Endothelial cell of umbilical vein (primary cell): ENCODE measurements around the gene CRK. TPM values are rescaled to one million over a fixed set of nuclear protein-coding genes. Genes with fewer than 3 reads are reported as not detected.

Experiments used
- BruUV-seq: library from RNA; stranded (reverse); fragments of 400-500 nt; replicated peaks from 2 replicates; lab custom pipeline; 2021; lab: Mats Ljungman, UMichigan
- CTCF ChIA-PET: fragments of 300-600, 350-600 bp; sonication (Branson Sonifier 250); formaldehyde crosslinking; loops from one replicate; lab custom pipeline; 2021; ENCODE audit warnings: antibody characterized with exemption, inconsistent platforms; lab: Charles Lee
- POLR2A ChIA-PET: fragments of 300-600, 350-600 bp; sonication (Branson Sonifier 250); formaldehyde crosslinking; loops from one replicate; lab custom pipeline; 2021; ENCODE audit warnings: antibody characterized with exemption, inconsistent platforms; lab: Charles Lee
- DNase-seq: peaks from one replicate; pipeline ENCODE4 v3.0.0-alpha.2; 2011; ENCODE audit warnings: low read depth, low spot score
- FAIRE-seq: peaks from 2 replicates; lab custom pipeline; 2011; peaks lifted over from hg19 to GRCh38; lab: Jason Lieb, UNC
- H2AFZ ChIP-seq: 2 replicates; pipeline ENCODE4 v1.6.0; 2012; ENCODE audit warnings: low read depth, low read length, control low read depth, inconsistent platforms
- H3K27ac ChIP-seq: 2 replicates; pipeline ENCODE4 v1.5.1; 2011; ENCODE audit warnings: low read depth, mild to moderate bottlenecking, control low read depth, low read length, moderate library complexity; ENCODE audit not compliant: insufficient read depth
- H3K27me3 ChIP-seq, 2 experiments: 2 replicates each; pipeline versions ENCODE4 v1.6.0 to v1.6.1; 2011; ENCODE audit warnings: low read length in 2 of 2, mixed read lengths in 1 of 2; ENCODE audit not compliant: control insufficient read depth in 2 of 2, insufficient read depth in 2 of 2
- H3K36me3 ChIP-seq, 2 experiments: 2 replicates in 1 of 2; 3 replicates in 1 of 2; pipeline ENCODE4 v1.5.1; 2011; ENCODE audit warnings: low read length in 2 of 2, mild to moderate bottlenecking in 1 of 2, moderate library complexity in 1 of 2; ENCODE audit not compliant: control insufficient read depth in 2 of 2, insufficient read depth in 2 of 2; ENCODE audit errors: extremely low read depth in 1 of 2
- H3K4me1 ChIP-seq: 3 replicates; pipeline ENCODE4 v1.5.1; 2011; ENCODE audit warnings: mild to moderate bottlenecking, low read length; ENCODE audit not compliant: control insufficient read depth, insufficient read depth; ENCODE audit errors: extremely low read depth
- H3K4me2 ChIP-seq: 2 replicates; pipeline ENCODE4 v1.6.1; 2011; ENCODE audit warnings: low read length, control low read depth, mixed read lengths; ENCODE audit not compliant: insufficient read depth
- H3K4me3 ChIP-seq, 3 experiments: fragments of 200-600 bp in 1 of 3; sonication (generic), shearing (Covaris generic) in 1 of 3; replicated peaks in 1 of 3; 2 replicates each; pipeline ENCODE4 v1.5.1; 2011 to 2016; ENCODE audit warnings: control low read depth in 3 of 3, low read length in 3 of 3, mild to moderate bottlenecking in 2 of 3, inconsistent platforms in 1 of 3, low read depth in 1 of 3, moderate library complexity in 1 of 3; ENCODE audit not compliant: insufficient read depth in 1 of 3
- H3K79me2 ChIP-seq: 2 replicates; pipeline ENCODE4 v1.6.0; 2012; ENCODE audit warnings: low read length, inconsistent platforms; ENCODE audit not compliant: control insufficient read depth, insufficient read depth
- H3K9ac ChIP-seq: replicated peaks from 2 replicates; pipeline ENCODE3; 2011; ENCODE audit warnings: low read length, control low read depth; ENCODE audit not compliant: insufficient read depth; ENCODE audit errors: extremely low read depth
- H3K9me1 ChIP-seq: replicated peaks from 3 replicates; pipeline ENCODE4 v1.6.0; 2011; ENCODE audit warnings: mild to moderate bottlenecking, low read length; ENCODE audit not compliant: control insufficient read depth, insufficient read depth; ENCODE audit errors: extremely low read depth
- H3K9me3 ChIP-seq: replicated peaks from 2 replicates; pipeline ENCODE4 v1.5.1; 2012; ENCODE audit warnings: low read length, inconsistent platforms; ENCODE audit not compliant: control insufficient read depth, insufficient read depth
- H4K20me1 ChIP-seq: replicated peaks from 2 replicates; pipeline ENCODE3; 2011; ENCODE audit warnings: mild to moderate bottlenecking, low read length; ENCODE audit not compliant: control insufficient read depth, insufficient read depth; ENCODE audit errors: extremely low read depth
- EZH2 ChIP-seq: IDR thresholded peaks from 2 replicates; pipeline ENCODE4 v1.6.1; 2012; ENCODE audit warnings: borderline replicate concordance, low read depth, mild to moderate bottlenecking, moderate library complexity, low read length, inconsistent platforms; ENCODE audit not compliant: severe bottlenecking
- FOS ChIP-seq: IDR thresholded peaks from 2 replicates; pipeline ENCODE4 v1.6.1; 2011; ENCODE audit warnings: mild to moderate bottlenecking, low read length, moderate library complexity, borderline replicate concordance; ENCODE audit not compliant: insufficient read depth
- GATA2 ChIP-seq: IDR thresholded peaks from 2 replicates; pipeline ENCODE4 v1.7.0; 2011; ENCODE audit warnings: low read depth, mild to moderate bottlenecking, moderate library complexity, mixed read lengths, low read length; ENCODE audit not compliant: insufficient read length, insufficient read depth
- JUN ChIP-seq: IDR thresholded peaks from 2 replicates; pipeline ENCODE4 v1.6.1; 2011; ENCODE audit warnings: borderline replicate concordance, low read depth; ENCODE audit not compliant: insufficient read length, insufficient read depth
- MYC ChIP-seq: IDR thresholded peaks from one replicate; pipeline ENCODE4 v1.6.1; 2011; ENCODE audit warnings: mild to moderate bottlenecking, low read depth, low read length
- POLR2A ChIP-seq: IDR thresholded peaks from 2 replicates; pipeline ENCODE4 v1.6.1; 2012; ENCODE audit warnings: low read depth, mild to moderate bottlenecking, control low read depth, low read length
- POLR2AphosphoS5 ChIP-seq: IDR thresholded peaks from 2 replicates; pipeline ENCODE4 v1.6.1; 2012; ENCODE audit warnings: low read depth, mild to moderate bottlenecking, control low read depth, low read length, moderate library complexity; ENCODE audit not compliant: insufficient read depth
- dilution Hi-C: fragments of 300-500 bp; cut with MboI; formaldehyde crosslinking; loops from one replicate; pipeline ENCODE4 v1.15.0; 2019; ENCODE audit warnings: low sequenced_read_pairs; ENCODE audit not compliant: extremely low pct_ligation_motif_present
- intact Hi-C: fragments of 100-400 bp; cut with micrococcal nuclease; formaldehyde crosslinking; loops from one replicate; pipeline ENCODE4 v1.10.0; 2022
- polyA plus RNA-seq, 4 experiments: library from polyadenylated mRNA; depleted of rRNA in 3 of 4; stranded (reverse) in 3 of 4; unstranded in 1 of 4; fragments of >200 nt; gene quantifications; 2 replicates each; pipeline versions ENCODE4 v1.2.1 to v1.2.3, GENCODE V29; 2011 to 2012; ENCODE audit warnings: missing spikeins in 1 of 4
- total RNA-seq: library from RNA; stranded (reverse); gene quantifications from 2 replicates; pipeline ENCODE4 v1.2.3, GENCODE V29; 2021
- TF ChIP-seq, protein P1 (sequence below): IDR thresholded peaks from 2 replicates; pipeline ENCODE4 v1.6.1; 2011; ENCODE audit not compliant: insufficient read depth, insufficient read length
- TF ChIP-seq, protein P2 (sequence below), 2 donors: IDR thresholded peaks; 1 replicate in 1 of 2; 2 replicates in 1 of 2; pipeline ENCODE4 v1.5.1; 2011; ENCODE audit warnings: low read length in 2 of 2, mild to moderate bottlenecking in 2 of 2, moderate library complexity in 2 of 2, control low read depth in 1 of 2, inconsistent platforms in 1 of 2, low read depth in 1 of 2; ENCODE audit not compliant: insufficient read depth in 1 of 2; ENCODE audit errors: extremely low read depth in 1 of 2

CRK gene
- total and polyA plus RNA-seq, 2 donors (not counting 3 experiments of a cell fraction or from before 2014, with no cell fraction given), result 52.8 to 67.2 TPM

DNA sequence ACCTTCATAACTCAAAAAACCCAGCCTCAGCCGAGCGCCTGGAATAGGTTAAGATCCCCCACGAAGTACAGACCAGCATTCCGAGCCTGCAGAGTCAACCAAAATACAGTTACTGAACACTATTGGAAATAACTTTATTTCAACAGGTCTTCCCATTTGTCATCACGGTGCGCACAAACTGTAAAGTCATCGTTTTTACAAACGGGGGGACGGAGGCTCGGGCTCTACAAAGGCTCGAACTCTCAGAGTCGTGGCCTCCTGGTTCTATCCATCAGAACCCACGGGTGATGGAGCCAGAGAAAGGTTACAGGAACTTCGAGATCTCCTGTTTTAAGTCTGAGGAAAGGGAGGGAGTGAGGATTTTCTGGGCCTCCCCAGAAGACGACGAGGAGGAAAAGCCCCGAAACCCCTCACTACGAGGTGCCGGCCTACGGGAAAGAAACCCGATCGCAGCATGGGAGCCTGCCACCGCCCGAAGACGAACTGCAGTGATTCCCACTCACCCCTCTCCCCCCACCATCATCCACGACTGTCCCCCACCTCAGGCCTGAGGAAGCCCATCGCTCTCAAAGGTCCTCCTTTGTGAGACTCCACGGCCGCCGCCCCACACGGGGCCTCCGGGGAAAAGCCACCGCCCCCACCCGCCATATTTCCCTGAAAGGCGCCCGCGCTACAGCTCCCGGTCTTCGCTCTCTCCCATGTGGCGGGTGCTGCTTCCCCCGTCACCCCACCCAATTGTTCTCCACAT, 56.9 kb downstream of the CRK start:
- Histone ChIP-seq H3K79me2 (peaks cover 59% of the 10 kb centered on the region), H3K36me3 (no peaks in the 10 kb centered on the region), H3K27me3 (no peaks in the 10 kb centered on the region), H2AFZ (no peak overlapping the region), H3K9ac (peak overlapping the region; percentile 93), H3K27ac (peak overlapping the region; percentile 86), H3K9me3 (no peaks in the 10 kb centered on the region), H3K4me2 (peak overlapping the region; percentile 100), H3K9me1 (no peaks in the 10 kb centered on the region), H3K4me3 (peak overlapping the region; percentile 53 to 99 (median 77)), H4K20me1 (peaks cover 13% of the 10 kb centered on the region), H3K4me1 (peaks cover 17% of the 10 kb centered on the region)
- intact Hi-C loops, result loop anchor here (2.0 kb wide), 1 partner anchor 34 kb away; no protein-coding TSS in a partner anchor
- TF ChIP-seq MYC (no peak), GATA2 (no peak), FOS (no peak), POLR2AphosphoS5 (no peak), JUN (no peak), POLR2A (no peak), EZH2 (no peak)
- TF ChIP-seq, protein P1, sequence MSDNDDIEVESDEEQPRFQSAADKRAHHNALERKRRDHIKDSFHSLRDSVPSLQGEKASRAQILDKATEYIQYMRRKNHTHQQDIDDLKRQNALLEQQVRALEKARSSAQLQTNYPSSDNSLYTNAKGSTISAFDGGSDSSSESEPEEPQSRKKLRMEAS, result no peak
- TF ChIP-seq, protein P2, sequence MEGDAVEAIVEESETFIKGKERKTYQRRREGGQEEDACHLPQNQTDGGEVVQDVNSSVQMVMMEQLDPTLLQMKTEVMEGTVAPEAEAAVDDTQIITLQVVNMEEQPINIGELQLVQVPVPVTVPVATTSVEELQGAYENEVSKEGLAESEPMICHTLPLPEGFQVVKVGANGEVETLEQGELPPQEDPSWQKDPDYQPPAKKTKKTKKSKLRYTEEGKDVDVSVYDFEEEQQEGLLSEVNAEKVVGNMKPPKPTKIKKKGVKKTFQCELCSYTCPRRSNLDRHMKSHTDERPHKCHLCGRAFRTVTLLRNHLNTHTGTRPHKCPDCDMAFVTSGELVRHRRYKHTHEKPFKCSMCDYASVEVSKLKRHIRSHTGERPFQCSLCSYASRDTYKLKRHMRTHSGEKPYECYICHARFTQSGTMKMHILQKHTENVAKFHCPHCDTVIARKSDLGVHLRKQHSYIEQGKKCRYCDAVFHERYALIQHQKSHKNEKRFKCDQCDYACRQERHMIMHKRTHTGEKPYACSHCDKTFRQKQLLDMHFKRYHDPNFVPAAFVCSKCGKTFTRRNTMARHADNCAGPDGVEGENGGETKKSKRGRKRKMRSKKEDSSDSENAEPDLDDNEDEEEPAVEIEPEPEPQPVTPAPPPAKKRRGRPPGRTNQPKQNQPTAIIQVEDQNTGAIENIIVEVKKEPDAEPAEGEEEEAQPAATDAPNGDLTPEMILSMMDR (IDR thresholded peaks at IDR 0.05; ENCODE audit: extremely low read depth in 1 of 2, insufficient read depth in 1 of 2, low read depth in 1 of 2, low read length in 2 of 2), result no peak
- ChIA-PET CTCF (interaction anchor here (1.7 to 2.4 kb wide), 2 partner anchors 34 to 116 kb away, joined by 11 to 13 read pairs; partner anchors contain the start of gene INPP5K), POLR2A (interaction anchor here (1.1 kb wide), 1 partner anchor 33 kb away, joined by 5 read pairs; no protein-coding TSS in a partner anchor)
- dilution Hi-C loops, result no loop called here
- BruUV-seq, result no TSS peak
- FAIRE-seq (no peak), DNase-seq (peak; percentile 47)
